NCI-H446 (cell line): ENCODE results near the gene GNG13.
"Not testable (repeated sequence)": the region's sequence is repeated elsewhere in the genome, so short reads cannot be mapped to it uniquely, and the experiment has no call there.

Experiments
- DNase-seq, 2 experiments: peaks; one replicate each; lab custom pipeline; 2025; lab: John Stamatoyannopoulos, UW

GNG13 gene

DNA sequence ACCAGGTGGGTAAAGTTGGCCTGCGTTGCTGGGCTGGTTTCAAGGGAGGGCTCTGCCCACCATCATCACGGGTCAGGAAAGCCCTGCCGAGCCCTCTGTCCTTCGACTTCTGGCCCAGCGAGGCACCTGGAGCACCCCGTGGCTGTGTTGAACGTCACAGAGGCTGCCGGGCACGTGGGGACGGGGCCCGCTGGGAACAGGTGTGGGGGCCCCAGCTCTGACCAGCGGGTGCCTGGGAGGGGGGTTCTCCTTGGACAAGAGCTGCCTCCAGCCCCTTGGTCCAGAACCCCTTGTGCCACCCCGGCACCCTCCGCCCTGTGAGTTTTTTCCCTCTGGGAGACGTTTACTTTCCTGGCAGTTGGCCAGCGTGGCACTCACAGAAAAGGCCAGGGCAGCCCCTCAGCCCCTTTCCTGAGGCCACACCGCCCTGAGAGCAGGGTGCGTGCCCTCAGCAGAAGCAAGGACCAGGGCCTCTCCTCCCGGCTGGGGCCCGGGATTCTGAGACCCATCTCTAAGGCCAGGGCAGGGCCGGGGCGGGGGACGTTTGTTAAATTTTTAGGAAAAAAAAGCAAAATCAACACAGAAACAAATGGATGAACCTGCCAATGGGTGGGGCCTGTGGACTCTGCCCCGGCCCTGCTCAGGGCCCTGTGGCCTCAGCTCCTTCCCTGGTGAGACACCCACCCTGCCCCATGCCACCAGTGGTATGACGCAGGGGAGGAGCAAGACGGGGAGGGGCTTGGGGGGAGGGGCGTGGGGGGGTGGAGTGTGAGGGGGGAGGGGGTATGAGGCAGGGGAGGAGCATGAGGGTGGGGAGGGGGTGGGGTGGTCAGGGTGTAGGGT, 31.3 kb upstream of the GNG13 start:
- no peak for DNase-seq

DNA sequence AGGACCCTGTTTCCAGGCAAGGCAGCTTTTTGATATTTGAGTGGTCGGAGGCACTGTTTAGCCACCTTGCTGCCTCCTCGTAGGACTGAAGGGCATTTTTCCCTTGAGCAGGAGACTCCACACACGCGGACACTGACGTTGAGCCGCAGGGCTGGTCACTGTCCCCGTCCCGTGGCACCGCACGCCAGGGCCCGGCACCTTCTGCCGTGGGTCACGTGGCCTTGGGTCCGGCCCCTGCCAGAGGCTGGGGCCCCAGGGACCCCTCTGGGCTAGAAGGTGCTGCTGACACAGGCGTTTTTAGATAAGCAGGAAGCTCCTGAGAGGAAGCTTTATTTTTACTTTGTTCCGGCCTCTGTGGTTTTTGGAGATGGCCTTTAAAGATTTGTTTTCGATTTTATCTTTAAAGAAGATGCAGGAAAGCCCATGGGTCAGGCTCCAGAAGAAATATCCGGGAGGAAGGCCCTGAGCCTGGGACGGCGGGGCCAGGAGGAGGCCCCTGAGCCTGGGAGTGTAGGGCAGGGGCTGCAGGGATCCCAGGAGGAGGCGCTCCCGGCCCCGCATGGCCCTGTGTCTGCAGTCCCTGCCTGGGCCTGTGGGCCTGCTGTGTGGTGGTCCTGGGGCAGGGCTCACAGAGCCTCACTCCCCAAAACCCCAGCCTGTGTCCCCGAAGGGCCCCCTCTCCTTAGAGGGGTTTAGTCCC, 30.5 kb upstream of the GNG13 start:
- no peak for DNase-seq

DNA sequence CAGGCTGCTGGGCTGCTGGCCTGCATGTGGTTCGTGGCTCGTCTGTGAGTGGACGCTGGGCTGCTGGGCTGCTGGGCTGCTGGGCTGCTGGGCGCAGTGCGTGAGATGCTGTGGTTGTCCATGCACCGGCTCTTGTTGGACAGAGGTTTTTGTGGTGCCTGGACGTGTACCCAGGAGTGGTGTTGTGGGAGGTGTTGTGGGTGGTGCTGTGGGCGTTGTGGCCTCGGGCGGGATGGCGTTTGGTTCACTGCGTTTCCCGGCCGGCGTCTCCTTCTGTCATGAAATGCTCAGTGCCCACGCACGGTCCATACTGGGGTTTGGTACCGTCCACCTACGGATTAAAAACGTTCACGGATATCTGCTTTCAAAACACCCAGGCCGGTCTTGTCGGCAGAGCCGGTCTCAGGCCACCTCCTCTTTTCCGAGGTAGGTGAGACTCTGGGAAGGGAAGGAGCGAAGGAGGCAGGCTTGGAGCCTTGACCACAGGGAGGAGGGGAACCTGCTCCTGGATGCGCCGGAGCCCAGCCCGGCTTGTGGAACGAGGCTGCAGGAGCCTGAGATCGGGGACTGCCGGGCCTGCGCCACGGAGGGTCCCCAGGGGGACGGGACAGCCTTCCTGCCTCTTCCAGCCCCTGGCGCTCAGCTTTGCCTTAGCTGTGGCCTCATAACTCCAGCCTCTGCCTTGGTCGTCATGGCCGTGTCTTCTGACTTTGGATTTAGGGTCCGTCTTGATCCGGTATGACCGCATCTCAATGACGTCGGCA, 29.8 kb upstream of the GNG13 start:
- no peak for DNase-seq

DNA sequence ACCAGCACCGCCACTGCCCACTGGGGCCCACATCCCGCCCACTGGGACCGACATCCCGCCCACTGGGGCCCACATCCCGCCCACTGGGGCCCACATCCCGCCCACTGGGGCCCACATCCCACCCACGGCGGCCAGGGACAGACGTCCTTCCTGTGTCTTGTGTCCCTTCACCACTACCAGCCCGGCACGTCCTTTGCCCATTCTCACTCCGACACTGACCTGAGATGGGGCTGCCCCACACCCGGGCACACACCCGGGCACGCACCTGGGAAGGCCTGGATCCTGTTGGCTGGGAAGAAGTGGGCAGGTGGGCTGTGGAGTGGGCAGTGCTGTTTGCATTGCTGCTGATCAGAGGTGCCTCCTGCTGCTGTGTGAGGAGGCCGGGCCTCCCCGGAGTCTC, 28.4 kb upstream of the GNG13 start:
- DNase-seq, result no peak

DNA sequence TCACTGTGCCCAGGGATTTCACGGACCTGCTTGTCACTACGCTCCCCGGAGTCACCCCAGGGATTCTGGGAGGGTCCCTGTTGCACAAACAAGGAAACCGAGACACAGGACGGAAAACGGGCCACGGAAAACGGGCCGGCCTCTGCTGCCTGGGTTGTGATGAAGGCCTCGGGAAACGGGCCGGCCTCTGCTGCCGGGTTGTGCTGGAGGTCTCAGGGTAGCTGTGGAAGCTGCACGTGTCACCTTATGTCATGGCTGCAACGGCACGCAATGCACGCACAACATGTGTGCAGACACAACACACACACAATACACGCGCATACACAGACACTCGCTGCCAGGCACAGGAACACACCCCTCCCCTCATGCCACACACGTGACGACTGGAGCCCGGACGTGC, 27.0 kb upstream of the GNG13 start:
- DNase-seq, result no peak

DNA sequence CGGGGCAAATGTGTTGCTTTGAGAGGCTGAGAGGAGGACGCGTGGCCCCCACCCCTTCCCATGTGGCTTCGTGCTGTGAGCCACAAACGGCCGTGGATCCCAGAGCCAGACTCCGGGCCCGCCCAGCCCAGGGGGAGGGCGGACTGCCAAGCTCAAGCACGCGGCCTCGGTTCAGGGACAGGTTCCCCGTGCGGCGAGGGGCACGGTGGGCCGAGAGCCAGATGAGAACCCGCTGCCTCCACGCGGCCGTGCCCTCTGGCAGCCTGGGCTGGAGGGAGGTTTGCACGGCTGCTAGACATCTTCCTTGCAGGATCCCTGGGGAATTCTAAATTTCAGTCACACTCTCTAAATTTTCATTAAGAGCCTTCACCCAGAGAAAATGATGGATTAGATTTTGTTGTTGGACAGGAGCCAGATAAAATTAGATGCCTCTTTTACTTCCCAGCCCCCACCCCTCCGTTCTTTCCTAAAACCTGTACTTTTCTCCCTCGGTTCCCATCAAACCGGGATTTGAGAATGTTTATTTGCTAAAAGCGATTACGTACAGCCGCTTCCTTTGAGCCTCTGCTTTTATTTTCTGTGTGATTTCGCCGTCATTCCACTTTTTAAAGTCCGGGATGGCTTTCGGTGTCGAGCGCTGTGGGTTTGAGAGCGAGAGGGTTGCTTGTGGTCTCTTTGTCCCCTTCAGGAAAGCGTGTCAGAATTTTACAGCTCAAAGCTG, 25.0 kb upstream of the GNG13 start:
- DNase-seq, result no peak

DNA sequence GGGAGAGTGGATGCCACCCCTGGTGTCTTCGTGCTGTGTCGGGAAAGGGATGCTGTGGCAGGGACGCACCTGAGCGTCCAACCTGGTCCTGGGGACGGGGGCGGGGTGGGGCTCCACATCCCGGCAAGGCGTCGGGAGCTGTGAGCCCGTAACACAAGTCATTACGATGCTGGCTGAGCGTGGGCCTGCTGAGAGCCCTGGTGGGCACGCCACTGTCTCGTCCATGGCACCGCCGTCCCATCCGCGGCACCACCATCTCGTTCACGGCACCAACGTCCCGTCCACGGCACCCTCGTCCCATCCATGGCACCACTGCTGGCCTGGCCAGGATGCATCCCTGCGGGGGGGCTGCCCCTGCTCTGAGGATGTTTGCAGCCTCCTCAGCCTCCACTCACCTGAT, 24.1 kb upstream of the GNG13 start:
- DNase-seq, result no peak

DNA sequence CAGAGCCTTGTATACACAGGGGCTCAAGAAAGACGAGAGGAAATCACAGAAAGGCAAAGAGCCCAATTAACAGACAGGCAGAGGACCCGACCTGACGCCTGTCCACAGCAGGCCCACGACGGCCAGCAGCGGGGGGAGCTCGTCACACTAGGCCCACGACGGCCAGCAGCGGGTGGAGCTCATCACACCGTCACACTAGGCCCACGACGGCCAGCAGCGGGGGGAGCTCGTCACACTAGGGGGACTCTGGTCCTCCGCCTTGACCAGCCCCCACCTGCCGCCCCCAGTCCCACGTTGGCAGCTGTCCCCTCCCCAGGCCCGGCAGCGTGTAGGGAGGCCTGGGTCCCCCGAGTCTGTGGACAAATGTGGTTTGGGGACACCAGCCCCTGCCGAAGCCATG, 23.7 kb upstream of the GNG13 start:
- DNase-seq, result no peak

DNA sequence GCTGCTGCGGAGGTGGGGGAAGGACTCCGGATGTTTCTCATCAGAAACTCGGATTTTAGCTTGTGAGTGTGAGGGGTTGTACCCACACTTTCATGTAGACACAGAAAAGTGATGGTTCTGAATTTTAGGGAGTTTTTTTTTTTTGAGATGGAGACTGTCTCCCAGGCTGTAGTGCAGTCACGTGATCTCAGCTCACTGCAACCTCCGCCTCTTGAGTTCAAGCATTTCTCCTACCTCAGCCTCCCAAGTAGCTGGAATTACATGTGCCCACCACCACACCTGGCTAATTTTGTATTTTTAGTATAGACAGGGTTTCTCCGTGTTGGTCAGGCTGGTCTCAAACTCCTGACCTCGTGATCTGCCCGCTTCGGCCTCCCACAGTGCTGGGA, 22.4 kb upstream of the GNG13 start:
- no peak for DNase-seq

DNA sequence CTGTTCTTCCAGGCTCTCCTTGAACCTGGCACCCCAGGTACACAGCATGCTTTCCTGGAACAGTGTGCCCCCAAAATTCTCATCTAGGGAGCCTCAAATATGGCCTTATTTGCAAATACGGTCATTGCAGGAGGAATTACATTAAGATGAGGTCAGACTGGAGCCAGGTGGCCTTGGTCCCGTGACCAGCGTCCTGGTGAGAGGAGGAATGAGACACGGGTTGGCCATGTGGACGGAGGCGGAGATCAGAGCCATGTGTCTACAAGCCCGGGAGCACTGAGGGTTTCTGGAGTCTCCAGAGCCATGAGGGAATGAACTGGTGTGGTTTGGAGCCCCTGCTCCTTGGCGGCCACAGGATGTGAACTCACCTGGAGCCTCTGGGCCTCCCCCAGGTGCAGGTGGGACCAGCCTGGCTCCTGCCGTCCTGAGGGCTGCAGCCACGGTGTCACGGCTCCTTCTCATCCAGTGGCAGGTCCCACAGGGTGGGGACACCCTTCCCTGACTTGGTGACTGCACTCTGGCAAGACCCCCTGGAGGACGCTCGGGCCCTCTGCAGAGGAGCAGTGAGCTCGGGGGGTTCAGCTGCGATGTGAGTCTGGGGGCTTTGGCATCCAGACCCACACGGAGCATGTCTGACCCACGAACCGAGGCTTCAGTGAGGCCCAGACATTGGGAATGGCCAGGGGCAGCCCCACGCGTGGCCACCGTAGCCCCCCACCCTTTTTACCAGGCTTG, 21.8 kb upstream of the GNG13 start:
- no peak for DNase-seq

DNA sequence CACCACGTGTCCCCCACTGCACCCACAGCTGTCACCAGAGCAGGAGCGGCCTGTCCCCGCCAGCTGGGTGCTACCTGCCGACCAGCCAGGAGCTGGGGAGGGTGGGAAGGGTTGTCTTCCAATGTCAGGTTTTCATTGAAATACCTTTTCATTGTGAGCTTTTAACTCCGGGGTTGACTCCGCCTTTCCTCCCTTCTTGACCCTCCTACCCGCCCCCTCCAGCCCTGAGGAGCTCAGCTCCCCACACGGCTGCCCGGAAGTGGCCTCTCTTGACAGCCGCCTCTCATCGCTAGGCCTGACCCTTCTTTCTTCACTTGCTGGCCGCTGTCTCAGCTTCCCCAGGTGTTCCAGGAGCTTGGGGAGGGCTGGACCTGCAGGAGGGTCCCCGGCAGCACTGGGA, 21.2 kb upstream of the GNG13 start:
- DNase-seq, result no peak

DNA sequence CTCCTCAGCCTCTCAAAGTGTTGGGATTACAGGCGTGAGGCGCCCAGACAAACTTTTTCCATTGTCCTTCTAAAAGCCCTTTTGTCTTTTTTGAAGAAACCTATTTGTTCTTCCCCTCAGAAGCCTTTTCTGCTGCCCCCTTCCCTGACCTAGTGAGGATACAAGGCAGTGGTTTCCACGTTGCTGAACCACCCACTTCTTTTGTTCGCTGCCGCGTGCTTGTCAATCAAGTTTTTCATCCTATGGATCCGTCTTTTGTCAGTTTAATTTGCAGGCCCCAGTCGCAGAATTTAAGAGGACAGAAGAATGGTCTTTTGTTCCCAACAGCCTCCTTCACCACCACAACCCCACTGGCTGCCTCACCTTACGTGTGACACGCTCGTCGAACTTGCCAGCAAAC, 20.2 kb upstream of the GNG13 start:
- no peak for DNase-seq

DNA sequence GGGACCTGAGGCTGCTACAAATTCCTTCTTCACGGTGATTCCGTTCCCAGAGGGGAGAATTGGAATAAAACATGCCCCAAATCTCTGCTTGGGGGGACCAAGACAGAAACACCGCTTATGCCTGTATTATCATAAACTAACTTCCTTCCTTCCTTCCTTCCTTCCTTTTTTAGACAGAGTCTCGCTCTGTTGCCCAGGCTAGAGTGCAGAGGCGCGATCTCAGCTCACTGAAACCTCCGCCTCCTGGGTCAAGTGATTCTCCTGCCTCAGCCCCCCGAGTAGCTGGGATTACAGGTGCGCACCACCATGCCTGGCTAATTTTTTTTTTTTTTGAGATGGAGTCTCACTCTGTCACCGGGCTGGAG, 19.5 kb upstream of the GNG13 start:
- DNase-seq, result not testable (repeated sequence)

DNA sequence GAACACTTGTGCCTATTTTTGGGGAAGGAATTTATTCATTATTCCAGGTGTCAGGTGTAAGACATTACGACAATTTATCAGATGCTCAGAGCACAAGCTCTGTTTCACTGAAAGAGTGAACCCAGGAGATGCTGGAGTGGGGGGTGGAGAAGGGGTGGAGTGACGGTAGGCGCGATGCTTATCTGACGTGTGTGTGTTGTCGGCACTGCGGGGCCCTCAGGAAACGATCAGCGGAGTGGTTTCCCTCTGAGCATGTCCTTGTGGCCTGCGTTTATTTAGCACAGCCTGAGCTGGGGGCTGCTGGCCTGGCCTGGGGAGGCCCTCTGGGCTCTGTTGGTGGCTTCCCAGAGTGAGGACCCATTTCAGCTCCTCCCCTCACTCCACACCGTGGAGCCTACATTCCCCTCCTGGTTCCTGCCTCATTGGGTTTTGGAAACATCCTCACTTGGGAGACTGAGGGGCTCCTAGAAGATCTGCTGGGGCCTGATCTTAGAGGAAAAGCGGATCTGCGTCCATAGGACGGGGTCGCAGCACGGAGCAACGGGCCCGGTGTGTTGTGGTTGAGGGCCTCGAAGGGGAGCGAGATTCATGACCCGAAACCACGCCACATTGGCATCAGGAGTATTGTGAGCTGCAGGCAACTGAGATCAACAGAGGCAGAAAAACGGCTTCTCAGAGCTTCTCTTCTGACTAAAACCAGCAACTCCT, 19.0 kb upstream of the GNG13 start:
- DNase-seq, result no peak

DNA sequence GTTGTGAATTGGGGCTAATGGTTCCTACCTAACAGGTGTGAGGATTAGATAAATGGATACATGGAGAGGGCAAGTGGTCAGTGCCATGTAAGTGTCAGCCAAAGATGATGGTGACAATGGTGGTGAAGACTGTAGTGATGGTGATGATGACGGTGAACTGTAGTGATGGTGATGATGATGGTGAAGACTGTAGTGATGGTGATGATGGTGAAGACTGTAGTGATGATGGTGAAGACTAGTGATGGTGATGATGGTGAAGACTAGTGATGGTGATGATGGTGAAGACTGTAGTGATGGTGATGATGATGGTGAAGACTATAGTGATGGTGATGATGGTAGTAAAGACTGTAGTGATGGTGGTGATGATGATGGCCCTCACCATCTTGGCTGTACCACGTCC, 18.1 kb upstream of the GNG13 start:
- DNase-seq, result no peak

DNA sequence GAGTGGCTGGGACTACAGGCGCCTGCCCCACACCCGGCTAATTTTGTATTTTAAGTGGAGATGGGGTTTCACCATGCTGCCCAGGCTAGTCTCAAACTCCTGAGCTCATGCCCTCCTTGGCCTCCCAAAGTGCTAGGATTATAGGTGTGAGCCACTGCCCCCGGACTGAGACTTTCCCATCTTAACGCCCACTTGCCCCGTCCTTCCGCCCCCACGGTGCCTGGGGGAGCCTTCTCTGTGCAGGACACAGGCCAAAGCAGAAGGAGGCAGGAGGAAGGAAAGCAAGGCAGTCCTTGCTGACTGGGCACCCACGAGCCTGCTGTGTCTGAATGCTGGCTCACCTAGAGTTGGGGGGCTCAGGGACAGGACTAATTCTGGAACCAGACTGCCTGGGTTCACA, 17.6 kb upstream of the GNG13 start:
- DNase-seq, result no peak

DNA sequence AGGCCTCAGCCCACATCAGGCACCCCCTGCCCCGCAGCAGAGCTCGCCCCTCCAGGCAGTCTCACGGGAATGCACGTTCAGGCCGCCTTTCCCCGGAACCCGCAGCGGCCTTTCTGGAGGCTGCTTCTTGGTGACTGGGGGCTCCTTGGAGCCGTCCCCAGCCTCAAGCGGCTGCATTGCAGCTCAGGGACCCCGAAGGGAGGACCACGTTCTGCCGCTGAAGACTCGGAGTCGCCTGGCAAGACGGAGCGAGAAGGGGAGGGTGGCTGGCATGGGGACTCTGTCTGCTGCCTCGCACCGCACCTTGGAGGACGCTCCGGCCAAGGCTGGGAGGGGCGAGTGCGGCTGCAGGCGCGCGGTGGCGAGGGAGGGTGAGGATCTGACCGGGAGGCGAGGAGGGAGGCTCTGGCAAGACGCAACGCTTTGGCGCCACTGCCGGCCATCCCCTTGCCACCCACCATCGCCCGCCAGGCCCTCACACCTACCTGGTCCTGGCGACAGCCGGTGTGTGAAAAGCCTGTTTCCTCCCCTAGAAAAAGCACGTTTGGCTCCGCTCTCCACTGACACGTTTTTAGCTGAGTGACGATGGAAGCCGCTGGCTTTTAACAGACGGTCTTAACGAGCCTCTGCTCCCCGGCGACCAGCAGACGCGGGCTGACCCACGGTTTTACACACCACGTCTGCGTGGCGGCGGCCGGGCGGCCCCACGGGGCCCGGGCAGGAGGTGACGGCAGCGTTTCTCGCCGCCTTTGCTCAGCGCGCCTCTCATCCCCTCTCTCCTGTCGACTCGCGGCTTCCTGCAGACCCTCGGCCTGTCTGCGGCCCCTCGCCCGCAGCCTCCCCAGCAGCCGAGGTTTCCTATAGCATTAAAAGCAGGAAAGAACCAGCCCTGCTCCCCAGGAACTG, 16.7 kb upstream of the GNG13 start:
- DNase-seq, result no peak

DNA sequence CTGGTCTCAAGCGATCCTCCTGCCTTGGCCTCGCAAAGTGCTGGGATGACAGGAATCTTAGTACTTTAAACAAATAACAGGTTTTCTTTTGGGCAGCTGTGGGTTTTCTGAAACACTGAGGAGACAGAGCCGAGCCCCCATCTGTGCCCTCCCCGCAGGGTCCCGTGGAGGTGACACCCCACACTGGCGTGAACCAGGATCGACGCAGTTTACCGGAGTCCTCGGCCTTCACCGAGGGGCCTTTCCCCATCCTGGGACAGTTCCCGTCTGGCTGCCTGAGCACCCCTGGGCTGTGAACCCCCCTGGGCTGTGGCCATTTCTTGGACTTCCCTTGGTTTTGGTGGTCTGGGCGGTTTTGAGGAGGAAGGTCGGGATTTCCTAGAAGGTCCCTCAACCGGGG, 15.3 kb upstream of the GNG13 start:
- no peak for DNase-seq

DNA sequence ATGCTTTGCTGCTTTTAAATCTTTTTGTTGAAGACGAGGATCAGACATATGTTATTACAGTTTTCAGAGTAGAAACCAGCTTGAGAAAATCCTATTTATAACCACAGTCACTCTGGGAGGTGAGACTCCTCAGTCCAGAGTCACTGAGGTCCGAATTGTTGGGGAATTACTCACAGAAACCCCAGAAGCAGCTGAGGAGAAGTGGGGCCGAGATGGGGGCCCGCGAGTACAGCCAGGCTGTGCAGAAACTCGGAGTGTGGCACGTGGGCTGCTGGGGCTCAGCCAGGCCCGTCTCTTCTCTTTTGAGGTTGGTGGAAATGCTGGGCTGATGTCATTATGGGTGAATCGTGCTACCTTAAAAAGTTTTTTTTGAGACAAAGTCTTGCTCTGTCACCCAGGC, 14.4 kb upstream of the GNG13 start:
- no peak for DNase-seq

DNA sequence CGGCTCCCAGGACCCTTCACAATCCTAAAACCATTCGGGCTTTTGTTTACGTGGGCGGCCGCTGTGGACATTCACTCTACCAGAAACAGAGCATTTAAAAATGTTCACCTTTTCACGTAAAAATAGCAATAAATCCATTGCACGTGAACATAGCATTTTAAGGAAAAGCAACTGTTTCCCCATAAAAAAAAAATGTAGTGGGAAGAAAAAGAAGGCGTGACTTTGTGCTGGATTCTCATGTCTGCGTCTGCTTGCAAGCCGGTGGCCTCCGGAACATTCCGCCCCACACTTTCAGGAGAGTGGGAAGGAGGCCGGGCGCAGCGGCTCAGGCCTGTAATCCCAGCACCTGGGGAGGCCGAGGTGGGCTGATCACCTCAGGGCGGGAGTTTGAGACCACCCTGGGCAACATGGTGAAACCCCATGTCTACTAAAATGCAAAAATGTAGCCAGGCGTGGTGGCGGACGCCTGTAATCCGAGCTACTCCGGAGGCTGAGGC, 13.4 kb upstream of the GNG13 start:
- DNase-seq, result no peak
